ENCODE results near the gene RHOC.

DNA sequence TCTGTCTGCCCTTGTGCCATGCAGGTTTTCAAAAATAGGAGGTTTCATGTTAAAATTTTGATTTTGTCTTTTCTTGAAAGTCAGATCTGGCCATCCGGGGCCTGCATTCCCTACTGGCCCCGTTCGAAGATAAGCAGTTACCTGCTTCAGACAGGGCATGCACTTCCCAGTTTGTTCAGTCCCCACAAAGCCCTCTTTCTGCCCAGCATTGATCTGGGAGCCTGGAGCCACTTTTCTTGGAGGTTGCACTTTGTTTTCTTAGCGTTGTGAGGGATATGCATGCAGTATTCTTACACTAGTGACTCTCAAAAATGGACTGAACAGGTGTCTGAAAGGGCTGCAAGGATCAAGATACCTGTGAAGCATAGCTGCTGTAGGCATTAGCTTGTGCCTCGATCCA is 21.0 kb downstream of the RHOC start:
- TF ChIP-seq, protein P1, sequence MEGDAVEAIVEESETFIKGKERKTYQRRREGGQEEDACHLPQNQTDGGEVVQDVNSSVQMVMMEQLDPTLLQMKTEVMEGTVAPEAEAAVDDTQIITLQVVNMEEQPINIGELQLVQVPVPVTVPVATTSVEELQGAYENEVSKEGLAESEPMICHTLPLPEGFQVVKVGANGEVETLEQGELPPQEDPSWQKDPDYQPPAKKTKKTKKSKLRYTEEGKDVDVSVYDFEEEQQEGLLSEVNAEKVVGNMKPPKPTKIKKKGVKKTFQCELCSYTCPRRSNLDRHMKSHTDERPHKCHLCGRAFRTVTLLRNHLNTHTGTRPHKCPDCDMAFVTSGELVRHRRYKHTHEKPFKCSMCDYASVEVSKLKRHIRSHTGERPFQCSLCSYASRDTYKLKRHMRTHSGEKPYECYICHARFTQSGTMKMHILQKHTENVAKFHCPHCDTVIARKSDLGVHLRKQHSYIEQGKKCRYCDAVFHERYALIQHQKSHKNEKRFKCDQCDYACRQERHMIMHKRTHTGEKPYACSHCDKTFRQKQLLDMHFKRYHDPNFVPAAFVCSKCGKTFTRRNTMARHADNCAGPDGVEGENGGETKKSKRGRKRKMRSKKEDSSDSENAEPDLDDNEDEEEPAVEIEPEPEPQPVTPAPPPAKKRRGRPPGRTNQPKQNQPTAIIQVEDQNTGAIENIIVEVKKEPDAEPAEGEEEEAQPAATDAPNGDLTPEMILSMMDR (IDR thresholded peaks at IDR 0.05): no peak
- no peak for TF ChIP-seq EZH2 (IDR thresholded peaks at IDR 0.05; ENCODE audit: borderline replicate concordance, insufficient read depth, low read depth, low read length, poor library complexity, severe bottlenecking)

Data from B cell (primary cell).